Measurements from ENCODE around the gene KANSL1L. TPM values are rescaled to one million over a fixed set of nuclear protein-coding genes. Genes with fewer than 3 reads are reported as not detected.

KANSL1L gene
- total RNA-seq, 1 experiment from 2014 or later = 6.7 TPM

- ChIA-PET POLR2A (no interaction called here), CTCF (no interaction called here), RAD21 (ENCODE audit: low non-redundant PET in 1 of 2, low total read pairs in 2 of 2, uncharacterized antibody in 2 of 2, unreplicated experiment in 2 of 2) (no interaction called here)
- Histone ChIP-seq H3K9me3 (ENCODE audit: control insufficient read depth in 1 of 2, insufficient read depth in 1 of 2, low read depth in 1 of 2, low read length in 2 of 2) (no peaks in the 10 kb centered on the region), H3K27ac (ENCODE audit: low read depth, low read length) (no peak overlapping the region), H3K4me3 (replicated peaks in 1 of 2; ENCODE audit: low read depth in 1 of 2, low read length in 2 of 2) (no peak overlapping the region), H3K4me2 (ENCODE audit: low read length) (no peak overlapping the region), H2AFZ (ENCODE audit: low read depth, low read length, poor library complexity, severe bottlenecking) (no peak overlapping the region), H3K27me3 (ENCODE audit: insufficient read depth, low read length) (no peaks in the 10 kb centered on the region), H3K79me2 (ENCODE audit: insufficient read depth, low read length) (peaks cover 100% of the 10 kb centered on the region), H4K20me1 (ENCODE audit: insufficient read depth) (peaks cover 48% of the 10 kb centered on the region; the same call in 1 of the 2 replicates), H3K36me3 (ENCODE audit: control insufficient read depth in 1 of 2, insufficient read depth in 2 of 2, low read length in 2 of 2) (peaks cover 12 to 22% of the 10 kb centered on the region in 2 experiments; a peak in 3 of 4 replicates), H3K9ac (ENCODE audit: low read length) (no peak overlapping the region), H3K9me2 (ENCODE audit: insufficient read depth) (no peaks in the 10 kb centered on the region), H3K4me1 (ENCODE audit: control insufficient read depth in 1 of 2, insufficient read depth in 2 of 2, low read length in 2 of 2) (no peaks in the 10 kb centered on the region)
- TF ChIP-seq SIN3A (IDR thresholded peaks at IDR 0.05; ENCODE audit: low read depth) (no peak), ZBTB33 (IDR thresholded peaks at IDR 0.05; ENCODE audit: extremely low read depth, insufficient replicate concordance, low read length) (no peak), JUND (IDR thresholded peaks at IDR 0.05) (no peak), CTCF (IDR thresholded peaks at IDR 0.05 in 2 of 3, conservative IDR thresholded peaks at IDR 0.05 in 1 of 3; ENCODE audit: borderline replicate concordance in 1 of 3, insufficient read depth in 1 of 3, low read depth in 2 of 3, low read length in 2 of 3) (no peak), ATF3 (IDR thresholded peaks at IDR 0.05) (no peak), POLR2AphosphoS5 (IDR thresholded peaks at IDR 0.05; ENCODE audit: low read depth, low read length) (no peak), EGR1 (IDR thresholded peaks at IDR 0.05; ENCODE audit: low read depth) (no peak), POLR2A (IDR thresholded peaks at IDR 0.05; ENCODE audit: borderline replicate concordance, extremely low read depth, insufficient read depth, insufficient read length) (no peak), ZFX (IDR thresholded peaks at IDR 0.05) (no peak), SP1 (IDR thresholded peaks at IDR 0.05; ENCODE audit: low read depth) (no peak), MAX (IDR thresholded peaks at IDR 0.05) (no peak), SRF (IDR thresholded peaks at IDR 0.05; ENCODE audit: low read depth) (no peak), RAD21 (IDR thresholded peaks at IDR 0.05; ENCODE audit: low read depth) (no peak), ZNF274 (IDR thresholded peaks at IDR 0.05; ENCODE audit: low read depth, low read length) (no peak), EZH2 (IDR thresholded peaks at IDR 0.05) (no peak), EZH2phosphoT487 (IDR thresholded peaks at IDR 0.05; ENCODE audit: borderline replicate concordance) (no peak), FOSL1 (IDR thresholded peaks at IDR 0.05; ENCODE audit: low read depth) (no peak), CEBPB (IDR thresholded peaks at IDR 0.05; ENCODE audit: low read depth) (no peak), YY1 (IDR thresholded peaks at IDR 0.05; ENCODE audit: extremely low read depth, insufficient replicate concordance, low read depth, low read length) (no peak)
- no peak for ATAC-seq
- DNase-seq (ENCODE audit: low read depth, low spot score) = no peak
- intact Hi-C loops (cut with micrococcal nuclease) = no loop called here
- no TSS peak for BruUV-seq (replicated peaks)
Observed at GRCh38 chr2:210009896-210010295, 161.3 kb downstream of the KANSL1L start.

Data from HCT116 (cell line).